Measurements from ENCODE around the gene CCNY.

CCNY gene

DNA sequence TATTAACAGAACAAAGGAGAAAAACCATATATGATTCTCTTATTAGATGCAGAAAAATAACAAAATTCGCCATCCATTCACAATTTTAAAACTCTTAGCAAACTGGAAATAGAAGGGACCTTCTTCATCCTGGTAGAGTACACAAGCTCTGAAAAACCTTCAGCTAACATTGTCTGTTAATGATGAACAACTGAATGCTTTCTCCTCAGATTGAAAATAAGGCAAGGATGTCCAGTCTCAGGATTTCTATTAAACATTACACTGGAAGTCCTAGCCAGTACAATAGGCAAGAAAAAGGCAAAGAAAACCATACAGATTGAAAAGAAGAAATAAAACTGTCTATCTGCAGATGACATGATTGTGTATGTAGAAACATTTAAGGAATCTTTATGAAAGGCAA lies 16.0 kb upstream of the CCNY start:
- in situ Hi-C loops (cut with HindIII; ENCODE audit: low sequenced_read_pairs) = no loop called here
- TF ChIP-seq, protein P1, sequence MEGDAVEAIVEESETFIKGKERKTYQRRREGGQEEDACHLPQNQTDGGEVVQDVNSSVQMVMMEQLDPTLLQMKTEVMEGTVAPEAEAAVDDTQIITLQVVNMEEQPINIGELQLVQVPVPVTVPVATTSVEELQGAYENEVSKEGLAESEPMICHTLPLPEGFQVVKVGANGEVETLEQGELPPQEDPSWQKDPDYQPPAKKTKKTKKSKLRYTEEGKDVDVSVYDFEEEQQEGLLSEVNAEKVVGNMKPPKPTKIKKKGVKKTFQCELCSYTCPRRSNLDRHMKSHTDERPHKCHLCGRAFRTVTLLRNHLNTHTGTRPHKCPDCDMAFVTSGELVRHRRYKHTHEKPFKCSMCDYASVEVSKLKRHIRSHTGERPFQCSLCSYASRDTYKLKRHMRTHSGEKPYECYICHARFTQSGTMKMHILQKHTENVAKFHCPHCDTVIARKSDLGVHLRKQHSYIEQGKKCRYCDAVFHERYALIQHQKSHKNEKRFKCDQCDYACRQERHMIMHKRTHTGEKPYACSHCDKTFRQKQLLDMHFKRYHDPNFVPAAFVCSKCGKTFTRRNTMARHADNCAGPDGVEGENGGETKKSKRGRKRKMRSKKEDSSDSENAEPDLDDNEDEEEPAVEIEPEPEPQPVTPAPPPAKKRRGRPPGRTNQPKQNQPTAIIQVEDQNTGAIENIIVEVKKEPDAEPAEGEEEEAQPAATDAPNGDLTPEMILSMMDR (IDR thresholded peaks at IDR 0.05; ENCODE audit: low read depth, low read length) = no peak
- DNase-seq (ENCODE audit: low read depth, low spot score) = no peak
- no peak overlapping the region for H3K4me3 ChIP-seq (ENCODE audit: low read depth, low read length)

DNA sequence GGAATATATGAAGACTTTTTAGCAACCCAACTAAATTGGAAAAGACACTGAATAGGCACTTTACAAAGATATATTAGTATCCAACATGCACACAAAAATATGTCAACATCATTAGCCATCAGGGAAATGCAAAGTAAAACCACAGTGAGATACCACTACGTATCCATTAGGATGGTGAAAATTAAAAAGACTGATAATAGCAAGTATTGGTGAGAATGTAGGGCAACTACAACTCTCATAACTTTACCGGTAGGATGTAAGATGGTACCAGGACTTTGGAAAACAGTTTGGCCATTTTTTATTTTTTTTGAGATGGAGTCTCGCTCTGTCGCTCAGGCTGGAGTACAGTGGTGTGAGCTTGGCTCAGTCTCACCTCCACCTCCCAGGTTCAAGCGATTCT lies 13.7 kb upstream of the CCNY start:
- H3K4me3 ChIP-seq (ENCODE audit: low read depth, low read length) = no peak overlapping the region
- no peak for DNase-seq (ENCODE audit: low read depth, low spot score)
- TF ChIP-seq, protein P1 (IDR thresholded peaks at IDR 0.05; ENCODE audit: low read depth, low read length) = no peak
- in situ Hi-C loops (cut with HindIII; ENCODE audit: low sequenced_read_pairs) = no loop called here

DNA sequence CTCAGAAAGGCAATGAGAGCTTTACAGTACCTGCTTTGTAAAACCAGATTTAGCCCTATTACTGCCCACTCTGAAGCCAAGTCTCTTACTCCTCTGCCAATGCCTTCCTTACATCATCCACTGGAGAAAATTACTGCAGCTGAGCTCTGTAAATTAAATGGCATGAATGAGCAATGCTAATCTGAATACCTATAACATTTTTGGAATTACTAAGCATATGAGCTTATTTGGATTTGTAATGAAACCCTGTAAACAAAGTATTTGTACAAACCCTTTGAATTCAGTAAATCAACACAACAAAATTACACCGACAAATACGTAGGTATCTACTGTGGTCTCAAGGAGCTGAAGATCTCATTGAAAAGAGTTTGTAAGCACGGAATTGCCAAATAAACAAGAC lies 12.1 kb upstream of the CCNY start:
- TF ChIP-seq, protein P1 (IDR thresholded peaks at IDR 0.05; ENCODE audit: low read depth, low read length) = no peak
- peak; percentile 54 for DNase-seq (ENCODE audit: low read depth, low spot score)
- in situ Hi-C loops (cut with HindIII; ENCODE audit: low sequenced_read_pairs) = no loop called here

DNA sequence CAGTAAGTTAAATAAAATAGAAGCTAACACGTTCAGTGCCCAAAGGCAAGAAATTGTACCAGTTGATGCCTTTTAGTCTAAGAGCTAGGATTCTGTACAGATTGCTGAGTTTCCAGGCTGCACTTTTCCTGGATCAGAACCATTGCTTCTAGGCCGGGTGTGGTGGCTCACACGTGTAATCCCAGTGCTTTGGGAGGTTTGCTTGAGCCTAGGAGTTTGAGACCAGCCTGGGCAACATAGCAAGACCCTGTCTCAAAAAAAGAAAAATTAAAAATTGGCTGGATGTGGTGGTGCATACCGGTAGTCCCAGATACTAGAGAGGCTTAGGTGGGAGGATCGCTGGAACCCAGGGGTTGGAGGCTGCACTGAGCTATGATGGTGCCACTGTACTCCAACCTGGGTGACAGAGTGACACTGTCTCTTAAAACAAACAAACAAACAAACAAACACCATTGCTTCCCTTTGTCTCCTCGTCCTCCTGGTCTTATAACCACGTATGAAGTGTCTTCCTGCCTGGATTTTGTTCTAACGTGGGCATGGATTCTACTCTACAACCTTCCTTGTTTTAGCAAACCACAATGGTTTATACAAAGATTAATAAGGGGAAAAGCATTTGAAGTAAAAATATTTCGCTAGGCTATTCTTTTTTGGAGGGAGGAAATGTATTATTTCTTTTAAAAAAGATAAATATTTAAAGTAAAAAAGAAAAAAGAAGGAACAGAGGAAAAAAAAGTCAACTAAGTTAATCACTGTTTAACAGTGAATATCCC lies 9.7 kb upstream of the CCNY start:
- DNase-seq (ENCODE audit: low read depth, low spot score) = no peak
- in situ Hi-C loops (cut with HindIII; ENCODE audit: low sequenced_read_pairs) = no loop called here
- TF ChIP-seq, protein P1 (IDR thresholded peaks at IDR 0.05; ENCODE audit: low read depth, low read length) = no peak
- no peak overlapping the region for H3K4me3 ChIP-seq (ENCODE audit: low read depth, low read length)

More for the DNA sequence above, 12.1 kb upstream of the CCNY start:
- H3K4me3 ChIP-seq (ENCODE audit: low read depth, low read length) = no peak overlapping the region

DNA sequence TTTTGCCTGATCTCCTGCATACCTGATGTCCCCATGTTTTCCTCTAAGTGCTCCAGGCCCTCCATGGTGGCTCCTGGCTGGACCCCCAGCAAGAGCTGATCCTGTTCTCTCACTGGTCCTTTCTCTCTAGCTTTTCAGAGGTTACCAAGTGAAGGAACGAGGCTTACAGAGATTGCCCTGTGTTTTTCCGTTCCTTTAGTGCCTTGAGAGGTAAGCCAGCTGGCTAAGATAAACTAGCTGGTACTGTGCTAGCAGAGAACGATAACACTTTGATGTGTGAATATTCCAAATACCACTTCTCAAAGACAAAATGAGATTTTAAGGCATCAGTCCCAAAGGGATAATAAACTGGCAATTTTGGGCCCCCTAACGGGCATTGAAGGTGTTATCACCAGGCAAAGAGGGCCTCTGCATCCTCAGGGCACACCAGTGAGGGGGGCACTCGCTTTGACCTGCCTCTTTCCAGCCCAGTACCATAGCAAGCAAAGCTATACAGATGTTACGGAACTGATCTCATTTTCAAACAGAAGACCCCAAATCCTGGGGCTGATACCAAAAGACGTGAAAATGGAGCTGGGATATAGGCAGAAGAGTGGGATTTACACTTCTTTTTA lies 8.4 kb upstream of the CCNY start:
- no peak for DNase-seq (ENCODE audit: low read depth, low spot score)
- H3K4me3 ChIP-seq (ENCODE audit: low read depth, low read length) = no peak overlapping the region
- in situ Hi-C loops (cut with HindIII; ENCODE audit: low sequenced_read_pairs) = no loop called here
- TF ChIP-seq, protein P1 (IDR thresholded peaks at IDR 0.05; ENCODE audit: low read depth, low read length) = no peak

DNA sequence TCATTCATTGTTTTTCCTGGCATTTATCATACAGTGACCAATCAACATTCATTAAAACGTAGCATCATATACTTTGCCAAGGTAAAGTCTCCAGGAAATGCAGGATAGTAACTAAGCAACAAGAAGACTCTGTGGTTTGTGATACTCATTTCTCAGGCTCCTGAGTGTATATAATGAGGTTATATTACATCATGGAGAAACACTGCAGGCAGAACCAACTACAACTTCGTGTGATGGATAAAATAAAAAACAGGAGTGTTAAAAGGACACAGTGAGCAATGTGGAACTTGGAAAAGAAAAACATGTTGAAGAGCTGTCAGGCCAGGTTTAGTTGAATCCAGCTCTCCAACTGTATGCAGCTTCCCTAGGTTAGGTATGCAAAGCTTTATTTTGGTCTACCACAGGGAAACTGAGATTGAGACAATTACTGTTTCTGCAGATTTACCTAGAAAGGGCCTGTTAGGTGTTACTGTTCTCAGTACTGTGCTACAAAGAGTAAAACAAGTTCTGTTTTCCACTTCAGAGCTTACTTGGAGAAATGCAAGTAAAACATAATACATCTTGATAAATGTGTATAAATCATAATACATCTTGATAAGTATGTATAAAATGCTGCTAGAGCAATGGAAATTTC lies 7.8 kb upstream of the CCNY start:
- TF ChIP-seq, protein P1 (IDR thresholded peaks at IDR 0.05; ENCODE audit: low read depth, low read length) = no peak
- peak; percentile 89 for DNase-seq (ENCODE audit: low read depth, low spot score)
- in situ Hi-C loops (cut with HindIII; ENCODE audit: low sequenced_read_pairs) = no loop called here
- no peak overlapping the region for H3K4me3 ChIP-seq (ENCODE audit: low read depth, low read length)

Measured in astrocyte of the spinal cord (primary cell).